SU-DHL-6 (cell line): ENCODE data around the gene THSD4.

Experiments
- H2AFZ ChIP-seq: fragments of 200-600 bp; sonication (generic); 2 replicates; pipeline ENCODE4 v1.6.1; 2014; ENCODE audit warnings: low read depth, mild to moderate bottlenecking, moderate library complexity, mixed read lengths, antibody characterized with exemption, low read length; ENCODE audit not compliant: severe bottlenecking
- H3F3A ChIP-seq: fragments of 200-600 bp; shearing (Covaris generic); 2 replicates; pipeline ENCODE4 v1.6.0; 2016; ENCODE audit warnings: antibody characterized with exemption, mild to moderate bottlenecking; ENCODE audit not compliant: insufficient read depth
- H3K27ac ChIP-seq: fragments of 200-600 bp; sonication (generic); 2 replicates; pipeline ENCODE4 v1.5.1; 2016; ENCODE audit warnings: low read depth, mild to moderate bottlenecking, low read length, moderate library complexity, mixed read lengths
- H3K27me3 ChIP-seq: fragments of 200-600 bp; sonication (generic), shearing (Covaris generic); 2 replicates; pipeline ENCODE4 v1.6.0; 2014; ENCODE audit warnings: mild to moderate bottlenecking, low read length
- H3K36me3 ChIP-seq: fragments of 200-600 bp; sonication (generic); 2 replicates; pipeline ENCODE4 v1.6.1; 2014; ENCODE audit warnings: mild to moderate bottlenecking, low read length, mixed read lengths
- H3K4me2 ChIP-seq: fragments of 300-600, 200-600 bp; shearing (Covaris generic), sonication (generic); 2 replicates; pipeline ENCODE4 v1.6.0; 2014; ENCODE audit warnings: low read length, low read depth, mild to moderate bottlenecking; ENCODE audit not compliant: poor library complexity, severe bottlenecking
- H3K4me3 ChIP-seq: fragments of 200-600 bp; sonication (generic); 2 replicates; pipeline ENCODE4 v1.5.1; 2014; ENCODE audit warnings: antibody characterized with exemption, low read length, mild to moderate bottlenecking, mixed read lengths; ENCODE audit not compliant: insufficient read depth, poor library complexity, severe bottlenecking
- H3K79me2 ChIP-seq: fragments of 200-600 bp; sonication (generic); 2 replicates; pipeline ENCODE4 v1.6.1; 2014; ENCODE audit warnings: mild to moderate bottlenecking, low read length, moderate library complexity; ENCODE audit not compliant: insufficient read depth
- H3K9ac ChIP-seq: fragments of 200-600 bp; sonication (generic); 2 replicates; pipeline ENCODE4 v1.7.0; 2014; ENCODE audit warnings: mild to moderate bottlenecking, low read length
- H3K9me2 ChIP-seq: fragments of 200-600 bp; sonication (generic); replicated peaks from 2 replicates; pipeline ENCODE4 v1.6.1; 2014; ENCODE audit warnings: low read length; ENCODE audit not compliant: insufficient read depth
- H3K9me3 ChIP-seq: fragments of 200-600 bp; sonication (generic); 2 replicates; pipeline ENCODE4 v1.6.1; 2014; ENCODE audit warnings: low read length, mixed read lengths; ENCODE audit not compliant: insufficient read depth
- H4K20me1 ChIP-seq: fragments of 200-600 bp; sonication (generic); 2 replicates; pipeline ENCODE4 v1.6.1; 2014; ENCODE audit warnings: low read depth, mild to moderate bottlenecking, antibody characterized with exemption, low read length, moderate library complexity, mixed read lengths
- EZH2phosphoT487 ChIP-seq: fragments of 200-600 bp; sonication (generic), shearing (Covaris generic); conservative IDR thresholded peaks from 2 replicates; pipeline ENCODE4 v1.6.1; 2018; ENCODE audit warnings: mild to moderate bottlenecking, antibody characterized with exemption, low read length, moderate library complexity, mixed read lengths
- TF ChIP-seq, protein P1 (sequence below): fragments of 200-600 bp; sonication (generic); IDR thresholded peaks from one replicate; pipeline ENCODE4 v1.5.1; 2017; ENCODE audit warnings: antibody characterized with exemption, mild to moderate bottlenecking, low read length, moderate library complexity; ENCODE audit not compliant: insufficient read depth, poor library complexity, severe bottlenecking

The THSD4 gene

DNA sequence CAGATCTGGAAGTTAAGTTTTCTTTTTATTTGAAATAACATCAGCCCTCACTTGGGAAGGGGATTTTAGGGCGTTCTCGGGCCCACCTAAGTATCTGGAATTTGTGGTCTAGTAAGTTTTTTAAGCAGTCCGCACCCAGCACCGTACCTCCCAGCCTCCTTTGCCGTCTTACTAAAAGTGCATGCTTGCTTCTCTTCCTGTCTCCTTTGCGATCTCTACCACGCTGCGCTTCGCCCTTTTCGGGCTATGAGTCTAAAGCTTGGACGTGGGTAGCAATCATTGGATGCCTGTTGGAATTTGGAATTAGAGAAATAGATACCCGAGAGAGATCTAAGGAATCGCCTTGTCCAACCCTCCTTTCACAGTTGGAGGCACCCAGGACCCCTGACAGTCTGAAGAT is 1.1 kb downstream of the THSD4 start:
- Histone ChIP-seq H3K9me3 (no peaks in the 10 kb centered on the region), H3K79me2 (no peaks in the 10 kb centered on the region), H2AFZ (no peak overlapping the region), H3K36me3 (no peaks in the 10 kb centered on the region), H3K4me2 (no peak overlapping the region), H3K27me3 (no peaks in the 10 kb centered on the region), H3K9ac (no peak overlapping the region), H3F3A (no peaks in the 10 kb centered on the region), H3K4me3 (no peak overlapping the region), H3K9me2 (no peaks in the 10 kb centered on the region), H4K20me1 (no peaks in the 10 kb centered on the region), H3K27ac (no peak overlapping the region)
- TF ChIP-seq EZH2phosphoT487, result no peak
- TF ChIP-seq, protein P1, sequence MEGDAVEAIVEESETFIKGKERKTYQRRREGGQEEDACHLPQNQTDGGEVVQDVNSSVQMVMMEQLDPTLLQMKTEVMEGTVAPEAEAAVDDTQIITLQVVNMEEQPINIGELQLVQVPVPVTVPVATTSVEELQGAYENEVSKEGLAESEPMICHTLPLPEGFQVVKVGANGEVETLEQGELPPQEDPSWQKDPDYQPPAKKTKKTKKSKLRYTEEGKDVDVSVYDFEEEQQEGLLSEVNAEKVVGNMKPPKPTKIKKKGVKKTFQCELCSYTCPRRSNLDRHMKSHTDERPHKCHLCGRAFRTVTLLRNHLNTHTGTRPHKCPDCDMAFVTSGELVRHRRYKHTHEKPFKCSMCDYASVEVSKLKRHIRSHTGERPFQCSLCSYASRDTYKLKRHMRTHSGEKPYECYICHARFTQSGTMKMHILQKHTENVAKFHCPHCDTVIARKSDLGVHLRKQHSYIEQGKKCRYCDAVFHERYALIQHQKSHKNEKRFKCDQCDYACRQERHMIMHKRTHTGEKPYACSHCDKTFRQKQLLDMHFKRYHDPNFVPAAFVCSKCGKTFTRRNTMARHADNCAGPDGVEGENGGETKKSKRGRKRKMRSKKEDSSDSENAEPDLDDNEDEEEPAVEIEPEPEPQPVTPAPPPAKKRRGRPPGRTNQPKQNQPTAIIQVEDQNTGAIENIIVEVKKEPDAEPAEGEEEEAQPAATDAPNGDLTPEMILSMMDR, result no peak

DNA sequence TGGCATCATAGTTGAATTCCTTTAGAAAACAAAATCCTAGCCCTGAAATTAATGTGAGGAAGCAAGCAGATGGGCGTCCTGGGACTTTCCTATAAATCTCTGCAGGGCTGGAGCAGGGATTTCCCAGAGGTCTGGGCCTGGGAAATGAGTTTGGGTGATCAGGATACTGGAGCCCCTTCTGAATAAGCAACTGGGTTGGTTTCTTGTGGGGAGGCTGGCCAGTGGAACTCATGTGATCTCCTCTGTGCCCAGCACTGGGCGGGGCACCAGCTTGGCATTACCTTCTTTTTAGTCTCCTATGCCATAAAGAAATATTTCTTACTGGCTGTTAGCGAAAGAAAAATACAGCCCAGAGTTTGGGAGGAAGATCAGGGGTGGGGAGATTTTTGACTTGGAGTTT is 1.7 kb downstream of the THSD4 start:
- no peak for TF ChIP-seq EZH2phosphoT487
- TF ChIP-seq, protein P1, result no peak
- Histone ChIP-seq H3F3A (no peaks in the 10 kb centered on the region), H3K27ac (no peak overlapping the region), H2AFZ (no peak overlapping the region), H3K4me3 (no peak overlapping the region), H3K4me2 (no peak overlapping the region), H3K9me2 (no peaks in the 10 kb centered on the region), H3K9ac (no peak overlapping the region), H3K27me3 (no peaks in the 10 kb centered on the region), H3K79me2 (no peaks in the 10 kb centered on the region), H4K20me1 (no peaks in the 10 kb centered on the region), H3K36me3 (no peaks in the 10 kb centered on the region), H3K9me3 (no peaks in the 10 kb centered on the region)

GRCh38 chr15:71117714-71118305 is 2.5 kb downstream of the THSD4 start:
- TF ChIP-seq EZH2phosphoT487, result no peak
- TF ChIP-seq, protein P1, result no peak
- Histone ChIP-seq H3K79me2 (no peaks in the 10 kb centered on the region), H3K4me2 (no peak overlapping the region), H3K9ac (no peak overlapping the region), H2AFZ (no peak overlapping the region), H4K20me1 (no peaks in the 10 kb centered on the region), H3F3A (no peaks in the 10 kb centered on the region), H3K9me2 (no peaks in the 10 kb centered on the region), H3K27me3 (no peaks in the 10 kb centered on the region), H3K36me3 (no peaks in the 10 kb centered on the region), H3K4me3 (no peak overlapping the region), H3K27ac (no peak overlapping the region), H3K9me3 (no peaks in the 10 kb centered on the region)
